Measurements from ENCODE around the gene BCL7C. TPM values are rescaled to one million over a fixed set of nuclear protein-coding genes. Genes with fewer than 3 reads are reported as not detected.
A peak's percentile ranks its signal among the peaks of the same experiment; 100 is the strongest.

Gene BCL7C
- total and polyA plus RNA-seq, 2 of the 8 experiments (the other 6 are each of a cell fraction or from before 2014, with no cell fraction given), result 8.6 to 17.2 TPM

DNA sequence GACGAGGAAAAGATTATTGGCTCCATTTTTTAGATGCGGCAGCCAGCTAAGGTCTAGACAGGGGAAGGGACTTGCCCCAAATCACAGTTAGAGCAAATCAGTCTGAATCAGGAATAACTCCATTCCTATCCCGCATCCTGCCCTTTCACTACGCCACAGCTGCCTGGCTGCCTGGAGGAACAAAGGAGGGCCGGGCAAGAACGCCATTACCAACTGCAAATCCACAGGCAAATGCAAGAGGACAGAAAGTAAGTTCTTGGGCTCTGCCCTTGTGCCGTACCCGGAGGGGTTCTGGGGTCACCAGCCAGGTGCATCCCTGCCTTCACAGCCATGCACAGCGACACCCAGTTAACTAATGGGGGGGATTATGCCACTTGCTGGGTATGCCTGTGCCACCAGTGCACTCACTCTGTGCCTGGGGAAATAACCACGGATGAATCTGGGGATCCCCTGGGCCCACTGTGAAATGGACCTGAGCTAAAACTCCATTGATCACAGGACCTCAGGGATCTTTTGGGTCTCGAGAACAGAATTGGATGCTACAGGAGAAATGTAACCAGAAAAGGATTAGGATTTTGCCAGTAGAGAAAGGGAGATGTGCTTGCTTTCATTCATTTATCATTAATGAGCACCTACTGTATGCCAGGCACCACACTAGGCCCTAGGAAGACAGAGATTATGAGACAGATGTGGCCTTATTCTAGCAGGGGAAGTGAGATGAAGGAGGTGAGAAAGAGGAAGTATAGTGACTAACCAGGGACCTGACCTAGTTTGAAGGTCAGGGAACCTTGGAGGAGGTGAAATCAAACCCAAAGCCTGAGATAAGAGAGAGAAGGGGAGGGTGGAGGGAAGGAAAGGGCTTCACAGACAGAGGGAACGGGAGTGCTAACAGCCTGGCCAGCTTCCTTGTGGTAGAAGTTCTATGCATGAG, 17.7 kb downstream of the BCL7C start:
- Histone ChIP-seq H3K79me1 (ENCODE audit: low read depth, low read length) (no peaks in the 10 kb centered on the region; the same call in 1 of the 2 replicates), H2BK20ac (ENCODE audit: low read length) (no peak overlapping the region), H4K5ac (ENCODE audit: insufficient read length, low read depth, low read length) (peak overlapping the region; percentile 37), H3K27ac (ENCODE audit: low read depth, low read length) (peak overlapping the region; percentile 77), H2BK5ac (ENCODE audit: low read depth, low read length) (peak overlapping the region; percentile 76), H3K27me3 (replicated peaks in 1 of 4; ENCODE audit: control insufficient read depth in 3 of 4, extremely low read depth in 1 of 4, insufficient read depth in 3 of 4, low read length in 3 of 4) (peaks cover 0 to 26% (median 11%) of the 10 kb centered on the region in 4 experiments; a peak in 5 of 7 replicates), H3K4me2 (ENCODE audit: insufficient read depth in 1 of 2, low read depth in 2 of 2, low read length in 2 of 2) (peak overlapping the region; percentile 84 to 86), H4K91ac (replicated peaks; ENCODE audit: insufficient read length, low read length) (peak overlapping the region; percentile 30), H2BK120ac (replicated peaks; ENCODE audit: low read depth, low read length) (no peak overlapping the region), H2BK15ac (ENCODE audit: low read length) (peak overlapping the region; percentile 54; the same call in 1 of the 2 replicates), H3K36me3 (ENCODE audit: control insufficient read depth in 2 of 4, insufficient read depth in 4 of 4, low read length in 3 of 4) (no peaks in the 10 kb centered on the region), H4K20me1 (replicated peaks in 1 of 2; ENCODE audit: control insufficient read depth in 1 of 2, insufficient read depth in 2 of 2, low read length in 2 of 2) (no peaks in the 10 kb centered on the region), H4K8ac (ENCODE audit: extremely low read depth, insufficient read depth, low read length) (peak overlapping the region; percentile 81; the same call in 1 of the 2 replicates), H2AFZ (ENCODE audit: low read length) (0 out of 2 replicates have a peak overlapping the region, but pooled peaks have one; percentile 13), H3K9me3 (ENCODE audit: insufficient read depth in 2 of 2, low read depth in 1 of 2, low read length in 1 of 2) (no peaks in the 10 kb centered on the region), H3K23me2 (ENCODE audit: low read depth, low read length) (peaks cover 12% of the 10 kb centered on the region), H3K4me1 (replicated peaks in 1 of 4; ENCODE audit: control insufficient read depth in 3 of 4, insufficient read depth in 4 of 4, low read length in 3 of 4) (peaks cover 0 to 6% (median 3%) of the 10 kb centered on the region in 4 experiments; a peak in 5 of 7 replicates), H3K14ac (ENCODE audit: insufficient read length) (no peak overlapping the region), H2AK5ac (ENCODE audit: low read depth, low read length) (peak overlapping the region; percentile 79; the same call in 1 of the 2 replicates), H3K79me2 (ENCODE audit: control insufficient read depth in 1 of 2, insufficient read depth in 2 of 2, low read length in 2 of 2) (peaks cover 0 to 6% of the 10 kb centered on the region in 2 experiments; a peak in 1 of 4 replicates), H3K18ac (ENCODE audit: extremely low read depth, low read length) (peak overlapping the region; percentile 65), H3K9ac (replicated peaks in 1 of 4; ENCODE audit: extremely low read depth in 1 of 4, low read depth in 3 of 4, low read length in 3 of 4) (peak overlapping the region; percentile 59 to 92 (median 89)), H3K4ac (replicated peaks; ENCODE audit: insufficient read length, low read depth, low read length) (peak overlapping the region; percentile 5), H3K56ac (replicated peaks; ENCODE audit: insufficient read length, low read depth, low read length) (no peak overlapping the region), H3K4me3 (ENCODE audit: extremely low read depth in 1 of 4, insufficient read depth in 2 of 4, low read depth in 3 of 4, low read length in 4 of 4) (peak overlapping the region; percentile 61 to 97 (median 92)), H2BK12ac (ENCODE audit: low read depth, low read length) (peak overlapping the region; percentile 18; the same call in 1 of the 2 replicates), H3K23ac (ENCODE audit: insufficient read length) (no peak overlapping the region)
- WGBS, 2 experiments (ENCODE audit: extremely low coverage in 1 of 2, insufficient coverage in 1 of 2, insufficient read length in 1 of 2, insufficient replicate concordance in 2 of 2, low coverage in 1 of 2, low lambda C conversion rate in 2 of 2, missing lambda C conversion rate in 1 of 2), result 42% methylated on average over 12 of the region's 12 CpGs; no CpG with 5 or more reads in 1 of the 2 experiments
- no peak for TF ChIP-seq SP2 (IDR thresholded peaks at IDR 0.05; ENCODE audit: low read length)
- TF ChIP-seq ATF2 (IDR thresholded peaks at IDR 0.05; ENCODE audit: low read length), result no peak
- TF ChIP-seq CHD1 (IDR thresholded peaks at IDR 0.05; ENCODE audit: low read depth, low read length), result no peak
- no peak for TF ChIP-seq GTF2F1 (IDR thresholded peaks at IDR 0.05; ENCODE audit: borderline replicate concordance, low read depth, low read length)
- peak; percentile 67; the same call in 1 of the 2 replicates for TF ChIP-seq YY1 (IDR thresholded peaks at IDR 0.05; ENCODE audit: low read depth, low read length)
- POLR2A ChIA-PET (ENCODE audit: partially characterized antibody), result interaction anchor here (1.1 to 4.6 kb wide), 20 partner anchors 8 to 128 kb away, joined by 3 to 40 read pairs (median 6); partner anchors contain the start of genes BCL7C, CTF1, FBXL19 and PHKG2
- FAIRE-seq, result no peak
- no peak for DNase-seq (ENCODE audit: low read depth in 1 of 2, low spot score in 2 of 2)
- CTCF ChIA-PET (ENCODE audit: partially characterized antibody), result interaction anchor here (1.0 to 10.1 kb wide), 9 partner anchors 12 to 60 kb away, joined by 3 to 49 read pairs (median 5); no protein-coding TSS in a partner anchor
